SK-N-SH (cell line): ENCODE results near the gene ZGLP1.

ENCODE experiments used
- CHD2 ChIP-seq: fragments of 150-350 bp; IDR thresholded peaks from 2 replicates; pipeline ENCODE4 v1.6.1; 2018; ENCODE audit warnings: low read length; ENCODE audit not compliant: partially characterized antibody
- EP300 ChIP-seq, 2 experiments: IDR thresholded peaks; 2 replicates each; pipeline versions ENCODE4 v1.4.0 to v1.6.1; 2012; ENCODE audit warnings: borderline replicate concordance in 1 of 2, low read depth in 1 of 2, low read length in 1 of 2
- GATA2 ChIP-seq: sonication (generic); formaldehyde crosslinking; IDR thresholded peaks from 2 replicates; pipeline ENCODE4 v1.5.0; 2020; ENCODE audit warnings: mild to moderate bottlenecking, missing genetic modification reagents
- JUND ChIP-seq: IDR thresholded peaks from 2 replicates; pipeline ENCODE4 v1.4.0; 2012
- POLR2AphosphoS5 ChIP-seq: IDR thresholded peaks from 2 replicates; pipeline ENCODE4 v1.6.1; 2012; ENCODE audit warnings: low read depth, low read length
- RAD21 ChIP-seq: IDR thresholded peaks from 2 replicates; pipeline ENCODE4 v1.6.1; 2012; ENCODE audit warnings: mild to moderate bottlenecking, low read length
- RCOR1 ChIP-seq: fragments of 150-350 bp; IDR thresholded peaks from 2 replicates; pipeline ENCODE4 v1.6.1; 2017; ENCODE audit warnings: antibody characterized with exemption, low read length
- RFX5 ChIP-seq: IDR thresholded peaks from 2 replicates; pipeline ENCODE4 v1.6.1; 2012; ENCODE audit warnings: mild to moderate bottlenecking, improper control_type of control experiment, low read length
- SIN3A ChIP-seq: IDR thresholded peaks from 2 replicates; pipeline ENCODE4 v1.6.1; 2012; ENCODE audit warnings: low read depth, mild to moderate bottlenecking, low read length, moderate library complexity, borderline replicate concordance
- TAF1 ChIP-seq: IDR thresholded peaks from 2 replicates; pipeline ENCODE4 v1.6.1; 2012; ENCODE audit warnings: low read depth, mild to moderate bottlenecking, low read length, moderate library complexity, borderline replicate concordance
- TCF12 ChIP-seq: IDR thresholded peaks from 2 replicates; pipeline ENCODE4 v1.4.0; 2012
- TF ChIP-seq, protein P1 (sequence below): fragments of 200-600 bp; sonication (generic); IDR thresholded peaks from 2 replicates; pipeline ENCODE4 v1.6.1; 2017; ENCODE audit warnings: antibody characterized with exemption, mild to moderate bottlenecking, moderate library complexity
- TF ChIP-seq, protein P2 (sequence below): fragments of 150-350 bp; IDR thresholded peaks from 2 replicates; pipeline ENCODE4 v1.6.1; 2016; ENCODE audit warnings: mild to moderate bottlenecking, low read depth, low read length
- TF ChIP-seq, protein P3 (sequence below): fragments of 150-350 bp; IDR thresholded peaks from 2 replicates; pipeline ENCODE4 v1.6.1; 2017; ENCODE audit warnings: antibody characterized with exemption, low read length, low read depth, borderline replicate concordance

DNA sequence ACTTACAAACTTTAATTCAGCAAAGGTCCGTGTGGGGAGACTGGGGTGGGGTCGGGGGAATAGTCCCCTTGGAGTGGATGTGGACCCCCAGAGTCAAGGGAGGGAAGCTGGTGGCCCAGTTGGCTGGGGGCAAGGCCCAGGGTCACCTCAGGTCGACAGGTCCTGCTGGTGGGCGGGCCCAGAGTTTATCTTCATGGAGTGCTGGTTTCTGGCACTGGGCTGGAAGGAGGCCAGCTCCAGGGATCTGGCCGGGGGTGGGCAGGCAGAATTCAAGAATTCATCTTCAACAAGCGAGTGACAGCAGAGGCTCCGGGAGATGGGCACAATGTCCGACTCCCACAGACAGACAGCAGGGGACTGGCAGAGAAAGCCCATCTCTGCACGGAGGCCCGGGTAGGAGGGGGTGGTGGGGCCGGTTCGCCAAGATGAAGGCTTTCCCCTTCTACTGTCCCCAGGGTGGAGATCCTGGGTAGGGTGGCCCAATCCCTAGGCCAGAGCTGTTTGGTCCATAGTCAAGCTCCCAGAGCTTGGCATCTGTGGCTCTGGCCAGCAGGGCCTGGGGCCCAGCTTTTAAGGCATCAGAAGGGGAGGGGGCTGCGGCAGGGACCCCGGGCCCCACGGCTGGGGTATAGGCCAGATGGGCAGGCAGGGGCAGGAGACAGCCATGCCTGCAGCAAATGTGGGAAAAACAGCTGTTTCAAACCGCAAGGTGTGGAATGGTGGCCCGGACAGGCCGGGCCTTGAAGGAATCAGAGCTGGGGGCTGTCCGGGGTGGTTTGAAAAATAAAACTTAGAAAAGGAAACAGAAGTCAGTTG is 6.8 kb upstream of the ZGLP1 start:
- TF ChIP-seq, protein P1, sequence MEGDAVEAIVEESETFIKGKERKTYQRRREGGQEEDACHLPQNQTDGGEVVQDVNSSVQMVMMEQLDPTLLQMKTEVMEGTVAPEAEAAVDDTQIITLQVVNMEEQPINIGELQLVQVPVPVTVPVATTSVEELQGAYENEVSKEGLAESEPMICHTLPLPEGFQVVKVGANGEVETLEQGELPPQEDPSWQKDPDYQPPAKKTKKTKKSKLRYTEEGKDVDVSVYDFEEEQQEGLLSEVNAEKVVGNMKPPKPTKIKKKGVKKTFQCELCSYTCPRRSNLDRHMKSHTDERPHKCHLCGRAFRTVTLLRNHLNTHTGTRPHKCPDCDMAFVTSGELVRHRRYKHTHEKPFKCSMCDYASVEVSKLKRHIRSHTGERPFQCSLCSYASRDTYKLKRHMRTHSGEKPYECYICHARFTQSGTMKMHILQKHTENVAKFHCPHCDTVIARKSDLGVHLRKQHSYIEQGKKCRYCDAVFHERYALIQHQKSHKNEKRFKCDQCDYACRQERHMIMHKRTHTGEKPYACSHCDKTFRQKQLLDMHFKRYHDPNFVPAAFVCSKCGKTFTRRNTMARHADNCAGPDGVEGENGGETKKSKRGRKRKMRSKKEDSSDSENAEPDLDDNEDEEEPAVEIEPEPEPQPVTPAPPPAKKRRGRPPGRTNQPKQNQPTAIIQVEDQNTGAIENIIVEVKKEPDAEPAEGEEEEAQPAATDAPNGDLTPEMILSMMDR = no peak
- TF ChIP-seq GATA2 = no peak
- no peak for TF ChIP-seq EP300 (IDR thresholded peaks at IDR 0.05; ENCODE audit: borderline replicate concordance in 1 of 2, low read depth in 1 of 2, low read length in 1 of 2)
- no peak for TF ChIP-seq POLR2AphosphoS5
- TF ChIP-seq, protein P2, sequence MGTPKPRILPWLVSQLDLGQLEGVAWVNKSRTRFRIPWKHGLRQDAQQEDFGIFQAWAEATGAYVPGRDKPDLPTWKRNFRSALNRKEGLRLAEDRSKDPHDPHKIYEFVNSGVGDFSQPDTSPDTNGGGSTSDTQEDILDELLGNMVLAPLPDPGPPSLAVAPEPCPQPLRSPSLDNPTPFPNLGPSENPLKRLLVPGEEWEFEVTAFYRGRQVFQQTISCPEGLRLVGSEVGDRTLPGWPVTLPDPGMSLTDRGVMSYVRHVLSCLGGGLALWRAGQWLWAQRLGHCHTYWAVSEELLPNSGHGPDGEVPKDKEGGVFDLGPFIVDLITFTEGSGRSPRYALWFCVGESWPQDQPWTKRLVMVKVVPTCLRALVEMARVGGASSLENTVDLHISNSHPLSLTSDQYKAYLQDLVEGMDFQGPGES = no peak
- no peak for TF ChIP-seq JUND
- no peak for TF ChIP-seq RFX5
- TF ChIP-seq, protein P3, sequence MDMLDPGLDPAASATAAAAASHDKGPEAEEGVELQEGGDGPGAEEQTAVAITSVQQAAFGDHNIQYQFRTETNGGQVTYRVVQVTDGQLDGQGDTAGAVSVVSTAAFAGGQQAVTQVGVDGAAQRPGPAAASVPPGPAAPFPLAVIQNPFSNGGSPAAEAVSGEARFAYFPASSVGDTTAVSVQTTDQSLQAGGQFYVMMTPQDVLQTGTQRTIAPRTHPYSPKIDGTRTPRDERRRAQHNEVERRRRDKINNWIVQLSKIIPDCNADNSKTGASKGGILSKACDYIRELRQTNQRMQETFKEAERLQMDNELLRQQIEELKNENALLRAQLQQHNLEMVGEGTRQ = no peak
- TF ChIP-seq SIN3A = no peak
- no peak for TF ChIP-seq TAF1
- TF ChIP-seq TCF12 = no peak
- no peak for TF ChIP-seq RCOR1
- TF ChIP-seq CHD2 = no peak
- no peak for TF ChIP-seq RAD21
